KMS-11 (cell line): ENCODE results near the gene BDH1.

Source experiments
- H2AFZ ChIP-seq: fragments of 200-600 bp; sonication (generic); 2 replicates; pipeline ENCODE4 v1.6.1; 2016; ENCODE audit warnings: antibody characterized with exemption, mixed run types, low read depth
- H3K27ac ChIP-seq: fragments of 200-600 bp; sonication (generic); 2 replicates; pipeline ENCODE4 v1.6.1; 2016; ENCODE audit warnings: mild to moderate bottlenecking, mixed run types
- H3K27me3 ChIP-seq: fragments of 200-600 bp; sonication (generic); 2 replicates; pipeline ENCODE4 v1.6.1; 2017; ENCODE audit warnings: mild to moderate bottlenecking, low read depth, mixed run types, moderate library complexity; ENCODE audit not compliant: insufficient read depth
- H3K36me3 ChIP-seq: fragments of 200-600 bp; sonication (generic); 2 replicates; pipeline ENCODE4 v1.6.1; 2017; ENCODE audit warnings: mild to moderate bottlenecking, mixed run types; ENCODE audit not compliant: insufficient read depth
- H3K4me1 ChIP-seq: fragments of 200-600 bp; sonication (generic); 2 replicates; pipeline ENCODE4 v1.6.1; 2016; ENCODE audit warnings: mild to moderate bottlenecking, low read depth, mixed run types; ENCODE audit not compliant: poor library complexity, severe bottlenecking
- H3K4me2 ChIP-seq: fragments of 200-600 bp; sonication (generic); 2 replicates; pipeline ENCODE4 v1.7.0; 2016; ENCODE audit warnings: mild to moderate bottlenecking, mixed run types
- H3K4me3 ChIP-seq: fragments of 200-600 bp; sonication (generic); IDR thresholded peaks from 2 replicates; pipeline ENCODE4 v1.6.1; 2017; ENCODE audit warnings: low read depth, low read length, mixed read lengths; ENCODE audit not compliant: insufficient read depth
- H3K79me2 ChIP-seq: fragments of 200-600 bp; sonication (generic); 2 replicates; pipeline ENCODE4 v1.6.1; 2016; ENCODE audit warnings: low read depth, mixed run types; ENCODE audit not compliant: insufficient read depth
- H3K9ac ChIP-seq: fragments of 200-600 bp; sonication (generic); 2 replicates; pipeline ENCODE4 v1.6.1; 2016; ENCODE audit warnings: mild to moderate bottlenecking, mixed run types
- H4K20me1 ChIP-seq: fragments of 200-600 bp; sonication (generic); 2 replicates; pipeline ENCODE4 v1.6.1; 2016; ENCODE audit warnings: mild to moderate bottlenecking, mixed run types; ENCODE audit not compliant: insufficient read depth
- TF ChIP-seq, protein P1 (sequence below): fragments of 200-600 bp; sonication (generic); conservative IDR thresholded peaks from 2 replicates; pipeline ENCODE4 v1.6.1; 2017; ENCODE audit warnings: low read depth, mild to moderate bottlenecking, antibody characterized with exemption, low read length, moderate library complexity, mixed read lengths

The BDH1 gene

DNA sequence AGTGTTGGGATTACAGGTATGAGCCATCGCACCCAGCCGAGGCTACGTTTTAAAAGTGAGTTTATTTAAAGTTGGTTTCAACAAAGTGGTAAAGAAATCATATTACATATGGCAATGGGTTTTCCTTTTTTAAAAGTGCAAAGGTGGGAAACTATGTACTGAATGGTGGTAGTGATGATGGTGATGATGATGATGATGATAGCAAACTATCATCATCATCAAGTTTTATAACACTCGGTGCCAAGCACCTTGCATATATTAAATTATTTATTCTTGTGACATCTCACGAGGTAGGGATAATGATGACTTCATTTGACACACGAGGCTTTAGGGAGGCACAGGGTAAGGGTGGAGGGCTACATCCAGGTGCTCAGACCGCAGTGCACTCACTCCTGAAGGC lies 64.3 kb downstream of the BDH1 start:
- H3K9ac ChIP-seq, result no peak overlapping the region
- TF ChIP-seq, protein P1, sequence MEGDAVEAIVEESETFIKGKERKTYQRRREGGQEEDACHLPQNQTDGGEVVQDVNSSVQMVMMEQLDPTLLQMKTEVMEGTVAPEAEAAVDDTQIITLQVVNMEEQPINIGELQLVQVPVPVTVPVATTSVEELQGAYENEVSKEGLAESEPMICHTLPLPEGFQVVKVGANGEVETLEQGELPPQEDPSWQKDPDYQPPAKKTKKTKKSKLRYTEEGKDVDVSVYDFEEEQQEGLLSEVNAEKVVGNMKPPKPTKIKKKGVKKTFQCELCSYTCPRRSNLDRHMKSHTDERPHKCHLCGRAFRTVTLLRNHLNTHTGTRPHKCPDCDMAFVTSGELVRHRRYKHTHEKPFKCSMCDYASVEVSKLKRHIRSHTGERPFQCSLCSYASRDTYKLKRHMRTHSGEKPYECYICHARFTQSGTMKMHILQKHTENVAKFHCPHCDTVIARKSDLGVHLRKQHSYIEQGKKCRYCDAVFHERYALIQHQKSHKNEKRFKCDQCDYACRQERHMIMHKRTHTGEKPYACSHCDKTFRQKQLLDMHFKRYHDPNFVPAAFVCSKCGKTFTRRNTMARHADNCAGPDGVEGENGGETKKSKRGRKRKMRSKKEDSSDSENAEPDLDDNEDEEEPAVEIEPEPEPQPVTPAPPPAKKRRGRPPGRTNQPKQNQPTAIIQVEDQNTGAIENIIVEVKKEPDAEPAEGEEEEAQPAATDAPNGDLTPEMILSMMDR, result no peak
- no peaks in the 10 kb centered on the region for H4K20me1 ChIP-seq

DNA sequence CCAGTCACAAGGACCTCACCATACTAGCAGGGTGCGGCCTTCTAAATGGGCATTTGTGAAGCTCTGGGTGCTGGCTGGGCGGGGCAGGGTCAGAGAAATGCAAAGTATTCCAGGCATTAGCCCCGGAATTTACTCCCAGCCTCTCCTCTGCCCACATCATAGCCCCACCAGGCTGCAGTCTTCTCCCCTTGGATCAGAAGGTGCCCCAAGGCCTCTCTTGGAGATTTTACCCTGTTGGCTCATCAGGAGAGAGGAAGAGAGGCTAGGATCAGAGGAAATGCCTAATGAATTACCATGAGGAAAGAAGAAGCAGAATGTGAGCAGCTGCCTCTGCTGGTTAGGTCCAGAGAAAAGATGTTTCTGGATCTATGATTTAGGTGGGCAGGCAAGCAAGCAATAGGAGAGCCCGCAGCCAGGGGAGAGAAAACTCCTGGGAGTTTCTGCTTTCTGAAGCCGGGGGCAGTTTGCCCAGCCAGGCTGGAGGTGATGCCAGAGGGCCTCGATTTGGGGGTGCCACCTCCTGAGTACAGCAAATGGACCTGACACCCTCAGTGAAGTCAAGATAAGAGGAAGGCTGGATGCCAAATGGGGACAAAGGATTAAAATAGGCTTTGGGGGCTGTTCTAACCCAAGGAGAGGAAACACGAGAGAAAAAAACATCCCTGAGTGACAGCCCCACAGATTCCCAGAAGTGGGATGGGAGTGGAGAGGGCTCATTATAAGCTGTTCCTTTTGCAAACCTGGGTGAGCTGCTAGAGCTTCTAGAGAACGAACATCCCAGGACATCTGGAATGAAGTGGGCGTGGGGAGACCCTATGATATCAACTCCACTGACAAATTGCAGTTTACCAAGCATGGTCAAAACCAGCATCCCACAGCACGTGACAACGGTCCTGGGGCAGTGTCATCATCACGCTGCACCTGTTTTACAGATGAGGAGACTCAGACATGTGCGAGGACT lies 65.4 kb downstream of the BDH1 start:
- Histone ChIP-seq H4K20me1 (no peaks in the 10 kb centered on the region), H3K27me3 (no peaks in the 10 kb centered on the region), H3K4me2 (no peak overlapping the region), H3K27ac (no peak overlapping the region), H3K4me3 (no peak overlapping the region), H3K79me2 (no peaks in the 10 kb centered on the region), H3K9ac (no peak overlapping the region), H3K36me3 (no peaks in the 10 kb centered on the region), H2AFZ (no peak overlapping the region), H3K4me1 (peaks cover 9% of the 10 kb centered on the region)
- TF ChIP-seq, protein P1, result no peak

More for the DNA sequence above, 64.3 kb downstream of the BDH1 start:
- H3K27me3 ChIP-seq, result no peaks in the 10 kb centered on the region
- no peaks in the 10 kb centered on the region for H3K36me3 ChIP-seq
- H3K4me3 ChIP-seq, result no peak overlapping the region
- H2AFZ ChIP-seq, result no peak overlapping the region
- peaks cover 9% of the 10 kb centered on the region for H3K4me1 ChIP-seq
- H3K4me2 ChIP-seq, result no peak overlapping the region
- no peak overlapping the region for H3K27ac ChIP-seq
- no peaks in the 10 kb centered on the region for H3K79me2 ChIP-seq

DNA sequence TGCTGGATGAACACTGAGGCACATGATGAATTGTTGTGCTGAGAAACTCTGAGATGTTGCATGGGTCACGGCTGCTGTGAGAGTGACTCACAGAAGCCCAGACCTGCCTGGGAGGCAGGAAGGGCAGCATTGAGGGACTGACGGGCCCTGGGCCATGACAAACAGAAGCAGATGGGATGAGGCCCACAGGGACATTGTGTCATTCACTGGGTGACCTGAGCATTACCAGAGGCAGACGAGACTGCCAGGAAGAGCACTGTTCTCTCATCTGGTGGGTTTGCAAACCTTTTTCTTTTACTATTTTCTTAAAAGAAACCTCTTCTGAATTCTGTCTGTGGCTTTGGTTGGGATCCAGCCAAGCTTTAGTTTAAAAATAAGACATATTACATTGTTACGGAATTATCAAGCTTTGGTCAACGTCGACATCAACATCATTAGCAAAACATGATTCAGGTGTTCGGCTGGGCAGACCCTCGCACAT lies 67.8 kb downstream of the BDH1 start:
- H4K20me1 ChIP-seq, result no peaks in the 10 kb centered on the region
- H3K4me2 ChIP-seq, result no peak overlapping the region
- no peaks in the 10 kb centered on the region for H3K4me1 ChIP-seq
- H3K36me3 ChIP-seq, result no peaks in the 10 kb centered on the region
- H3K27ac ChIP-seq, result no peak overlapping the region
- TF ChIP-seq, protein P1, result no peak
- no peaks in the 10 kb centered on the region for H3K79me2 ChIP-seq
- H3K9ac ChIP-seq, result no peak overlapping the region
- H2AFZ ChIP-seq, result no peak overlapping the region
- H3K4me3 ChIP-seq, result no peak overlapping the region
- no peaks in the 10 kb centered on the region for H3K27me3 ChIP-seq

DNA sequence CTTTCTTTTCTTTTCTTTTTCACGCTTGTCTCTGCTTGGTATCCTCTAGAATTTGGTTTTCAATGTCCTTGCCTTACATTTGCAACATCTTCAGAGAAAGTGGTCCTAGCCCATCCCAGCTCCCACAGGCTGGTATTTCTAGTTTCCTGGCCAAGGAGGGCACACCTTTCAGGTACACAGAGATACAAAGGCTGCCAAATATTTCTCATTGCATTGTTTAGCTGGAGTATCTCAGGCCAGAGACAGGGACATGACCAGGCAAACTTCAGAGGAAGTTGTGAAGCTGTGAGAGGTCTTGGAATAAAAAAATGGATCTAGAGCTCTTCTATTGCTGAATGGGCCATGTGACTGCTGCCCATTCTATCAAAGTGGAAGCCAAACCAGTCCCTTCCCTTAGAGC lies 68.9 kb downstream of the BDH1 start:
- TF ChIP-seq, protein P1, result no peak
- Histone ChIP-seq H4K20me1 (no peaks in the 10 kb centered on the region), H3K27ac (no peak overlapping the region), H3K36me3 (no peaks in the 10 kb centered on the region), H3K4me3 (no peak overlapping the region), H3K4me1 (no peaks in the 10 kb centered on the region), H3K27me3 (no peaks in the 10 kb centered on the region), H3K4me2 (no peak overlapping the region), H2AFZ (no peak overlapping the region), H3K79me2 (no peaks in the 10 kb centered on the region), H3K9ac (no peak overlapping the region)
